ENCODE measurements around the gene PLPP2. TPM values are rescaled to one million over a fixed set of nuclear protein-coding genes. Genes with fewer than 3 reads are reported as not detected.

The PLPP2 gene
- total and polyA plus RNA-seq, 2 of the 4 experiments (the other 2 are of a cell fraction), result 2.3 to 4.2 TPM

DNA sequence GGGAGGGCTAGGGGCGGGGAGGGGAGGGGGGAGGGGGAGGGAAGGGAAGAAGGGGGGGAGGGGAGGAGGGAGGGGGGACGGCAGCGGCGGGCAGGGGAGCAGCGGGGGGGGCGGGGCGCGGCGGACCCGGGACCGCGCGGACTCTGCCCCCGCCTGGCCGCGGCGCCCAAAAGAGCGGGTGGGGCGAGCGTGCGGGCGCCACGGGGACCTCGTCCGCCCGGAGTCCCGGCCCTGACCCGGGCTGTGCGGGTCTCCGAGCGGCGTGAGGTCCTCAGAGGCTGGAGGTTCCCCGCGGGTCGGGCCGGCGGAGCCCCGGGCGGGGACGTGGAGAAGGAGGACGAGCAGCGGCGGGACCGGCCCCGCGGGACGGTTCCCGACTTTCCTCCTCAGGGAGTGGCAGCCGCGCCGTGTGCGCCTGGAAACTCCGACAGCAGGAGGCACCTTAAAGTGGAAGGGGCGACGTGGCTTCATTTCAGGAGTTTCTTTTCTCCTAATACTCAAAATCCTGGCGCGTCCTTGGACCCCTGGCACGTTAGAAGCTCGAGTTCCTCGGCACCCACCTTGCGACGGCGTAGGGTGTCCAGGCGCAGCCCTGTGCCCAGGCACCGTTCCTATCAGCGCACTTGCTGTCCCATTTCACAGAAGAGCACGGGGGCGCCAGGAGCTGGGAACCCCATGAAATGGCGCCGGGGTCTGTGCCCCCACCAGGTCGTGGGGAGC is 518 bp upstream of the PLPP2 start:
- H3K9me3 ChIP-seq (ENCODE audit: control insufficient read depth, insufficient read depth, low read length), result no peaks in the 10 kb centered on the region
- peaks cover 8% of the 10 kb centered on the region; the same call in 1 of the 2 replicates for H4K20me1 ChIP-seq (ENCODE audit: insufficient read depth, low read length)
- intact Hi-C loops (cut with micrococcal nuclease), result no loop called here
- no peak overlapping the region for H3K9ac ChIP-seq (ENCODE audit: low read depth, low read length)
- no peak overlapping the region for H3K4ac ChIP-seq (ENCODE audit: low read depth, low read length)
- H3K23ac ChIP-seq (ENCODE audit: low read depth, low read length), result no peak overlapping the region; the same call in 1 of the 2 replicates
- no TSS peak for BruUV-seq (replicated peaks)
- dilution Hi-C loops (cut with HindIII; ENCODE audit: low sequenced_read_pairs, unreplicated experiment), result no loop called here
- H3K56ac ChIP-seq (ENCODE audit: extremely low read depth, insufficient read depth, low read length), result no peak overlapping the region
- no peak overlapping the region for H2BK120ac ChIP-seq (ENCODE audit: low read depth, low read length)
- H3K14ac ChIP-seq (replicated peaks; ENCODE audit: low read depth, low read length), result no peak overlapping the region
- no peaks in the 10 kb centered on the region for H3K9me1 ChIP-seq (ENCODE audit: insufficient read depth, low read length)
- no peak overlapping the region for H4K5ac ChIP-seq (ENCODE audit: low read depth, low read length)
- H3K4me3 ChIP-seq (ENCODE audit: insufficient read depth, low read depth, low read length), result peak overlapping the region; percentile 13; the same call in 1 of the 2 replicates
- ATAC-seq (ENCODE audit: low read depth), result no peak
- in situ Hi-C loops (cut with MboI; ENCODE audit: low sequenced_read_pairs), result no loop called here
- H2BK20ac ChIP-seq (ENCODE audit: low read depth, low read length), result no peak overlapping the region
- peak overlapping the region; percentile 68 for H2AK9ac ChIP-seq (replicated peaks; ENCODE audit: low read depth, low read length, poor library complexity)
- POLR2A ChIA-PET (ENCODE audit: unreplicated experiment), result no interaction called here
- no peak overlapping the region for H2BK15ac ChIP-seq (ENCODE audit: low read depth, low read length)
- H2AFZ ChIP-seq (replicated peaks; ENCODE audit: low read length, poor library complexity), result peak overlapping the region; percentile 12
- DNase-seq, result no peak
- no peak overlapping the region for H4K8ac ChIP-seq (ENCODE audit: low read depth in 2 of 2, low read length in 2 of 2)
- 36% methylated on average over 33 of the region's 71 CpGs; no CpG with 5 or more reads in 1 of the 2 experiments for WGBS, 2 experiments (ENCODE audit: extremely low coverage in 2 of 2, insufficient read length in 1 of 2)
- no peak overlapping the region for H3K18ac ChIP-seq (ENCODE audit: low read depth, low read length)
- H4K91ac ChIP-seq (ENCODE audit: insufficient read depth, low read depth, low read length), result no peak overlapping the region
- no peaks in the 10 kb centered on the region for H3K79me1 ChIP-seq (ENCODE audit: low read depth in 1 of 2, low read length in 2 of 2)
- peak overlapping the region; percentile 22; the same call in 1 of the 2 replicates for H3K4me2 ChIP-seq (ENCODE audit: low read depth, low read length)
- no peak overlapping the region for H2BK5ac ChIP-seq (ENCODE audit: low read depth, low read length, poor library complexity, severe bottlenecking)
- H3K27me3 ChIP-seq (ENCODE audit: control insufficient read depth, insufficient read depth, low read length), result peaks cover 53% of the 10 kb centered on the region
- no peak overlapping the region for H3K27ac ChIP-seq (ENCODE audit: insufficient read depth, low read length)
- CTCF ChIA-PET, result no interaction called here
- H3K36me3 ChIP-seq (ENCODE audit: control insufficient read depth, insufficient read depth, low read length), result no peaks in the 10 kb centered on the region
- peaks cover 6% of the 10 kb centered on the region; the same call in 1 of the 2 replicates for H3K4me1 ChIP-seq (ENCODE audit: control insufficient read depth, insufficient read depth, low read length)
- no peak overlapping the region for H2AK5ac ChIP-seq (ENCODE audit: low read depth, low read length)
- no peak for TF ChIP-seq CEBPB (IDR thresholded peaks at IDR 0.05; ENCODE audit: low read depth, low read length)
- TF ChIP-seq CHD1 (IDR thresholded peaks at IDR 0.05; ENCODE audit: low read depth, low read length), result no peak
- TF ChIP-seq, protein P1, sequence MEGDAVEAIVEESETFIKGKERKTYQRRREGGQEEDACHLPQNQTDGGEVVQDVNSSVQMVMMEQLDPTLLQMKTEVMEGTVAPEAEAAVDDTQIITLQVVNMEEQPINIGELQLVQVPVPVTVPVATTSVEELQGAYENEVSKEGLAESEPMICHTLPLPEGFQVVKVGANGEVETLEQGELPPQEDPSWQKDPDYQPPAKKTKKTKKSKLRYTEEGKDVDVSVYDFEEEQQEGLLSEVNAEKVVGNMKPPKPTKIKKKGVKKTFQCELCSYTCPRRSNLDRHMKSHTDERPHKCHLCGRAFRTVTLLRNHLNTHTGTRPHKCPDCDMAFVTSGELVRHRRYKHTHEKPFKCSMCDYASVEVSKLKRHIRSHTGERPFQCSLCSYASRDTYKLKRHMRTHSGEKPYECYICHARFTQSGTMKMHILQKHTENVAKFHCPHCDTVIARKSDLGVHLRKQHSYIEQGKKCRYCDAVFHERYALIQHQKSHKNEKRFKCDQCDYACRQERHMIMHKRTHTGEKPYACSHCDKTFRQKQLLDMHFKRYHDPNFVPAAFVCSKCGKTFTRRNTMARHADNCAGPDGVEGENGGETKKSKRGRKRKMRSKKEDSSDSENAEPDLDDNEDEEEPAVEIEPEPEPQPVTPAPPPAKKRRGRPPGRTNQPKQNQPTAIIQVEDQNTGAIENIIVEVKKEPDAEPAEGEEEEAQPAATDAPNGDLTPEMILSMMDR (conservative IDR thresholded peaks at IDR 0.05; ENCODE audit: low read depth, low read length), result no peak
- TF ChIP-seq SMC3 (IDR thresholded peaks at IDR 0.05; ENCODE audit: low read depth, low read length), result no peak
- TF ChIP-seq, protein P2, sequence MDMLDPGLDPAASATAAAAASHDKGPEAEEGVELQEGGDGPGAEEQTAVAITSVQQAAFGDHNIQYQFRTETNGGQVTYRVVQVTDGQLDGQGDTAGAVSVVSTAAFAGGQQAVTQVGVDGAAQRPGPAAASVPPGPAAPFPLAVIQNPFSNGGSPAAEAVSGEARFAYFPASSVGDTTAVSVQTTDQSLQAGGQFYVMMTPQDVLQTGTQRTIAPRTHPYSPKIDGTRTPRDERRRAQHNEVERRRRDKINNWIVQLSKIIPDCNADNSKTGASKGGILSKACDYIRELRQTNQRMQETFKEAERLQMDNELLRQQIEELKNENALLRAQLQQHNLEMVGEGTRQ (IDR thresholded peaks at IDR 0.05; ENCODE audit: low read depth, low read length), result no peak
- TF ChIP-seq RAD21 (IDR thresholded peaks at IDR 0.05; ENCODE audit: low read length), result no peak
- no peak for TF ChIP-seq MAFK (IDR thresholded peaks at IDR 0.05; ENCODE audit: low read depth, low read length)

All from IMR-90 (cell line).